Neutrophil (primary cell): ENCODE measurements around the gene TRIM71.
A peak's percentile ranks its signal among the peaks of the same experiment; 100 is the strongest.

Experiments
- H3K27ac ChIP-seq: fragments of 200-600 bp; sonication (generic); 2 replicates; pipeline ENCODE4 v1.5.1; 2016; ENCODE audit warnings: mild to moderate bottlenecking, moderate library complexity
- H3K27me3 ChIP-seq: fragments of 200-600 bp; sonication (generic); 2 replicates; pipeline ENCODE4 v1.6.0; 2016; ENCODE audit warnings: mild to moderate bottlenecking
- H3K36me3 ChIP-seq: fragments of 200-600 bp; sonication (generic); 2 replicates; pipeline ENCODE4 v1.5.1; 2017
- H3K4me1 ChIP-seq, 2 experiments: fragments of 200-600 bp in 1 of 2; sonication (generic) in 1 of 2; 1 replicate in 1 of 2; 2 replicates in 1 of 2; pipeline versions ENCODE4 v1.5.1 to v1.6.1; 2013 to 2016; ENCODE audit warnings: low read depth in 1 of 2, low read length in 1 of 2, mild to moderate bottlenecking in 1 of 2, moderate library complexity in 1 of 2; ENCODE audit not compliant: control insufficient read depth in 1 of 2, insufficient read depth in 1 of 2
- H3K4me3 ChIP-seq, 2 experiments: fragments of 200-600 bp in 1 of 2; sonication (generic) in 1 of 2; 1 replicate in 1 of 2; 2 replicates in 1 of 2; pipeline ENCODE4 v1.5.1; 2013 to 2016; ENCODE audit warnings: low read depth in 1 of 2, low read length in 1 of 2, mild to moderate bottlenecking in 1 of 2, moderate library complexity in 1 of 2
- H3K9me3 ChIP-seq: fragments of 200-600 bp; sonication (generic); 2 replicates; pipeline ENCODE4 v1.5.1; 2016
- TF ChIP-seq, protein P1 (sequence below): fragments of 200-600 bp; sonication (generic); IDR thresholded peaks from 2 replicates; pipeline ENCODE4 v1.5.1; 2016; ENCODE audit warnings: antibody characterized with exemption

The TRIM71 gene

DNA sequence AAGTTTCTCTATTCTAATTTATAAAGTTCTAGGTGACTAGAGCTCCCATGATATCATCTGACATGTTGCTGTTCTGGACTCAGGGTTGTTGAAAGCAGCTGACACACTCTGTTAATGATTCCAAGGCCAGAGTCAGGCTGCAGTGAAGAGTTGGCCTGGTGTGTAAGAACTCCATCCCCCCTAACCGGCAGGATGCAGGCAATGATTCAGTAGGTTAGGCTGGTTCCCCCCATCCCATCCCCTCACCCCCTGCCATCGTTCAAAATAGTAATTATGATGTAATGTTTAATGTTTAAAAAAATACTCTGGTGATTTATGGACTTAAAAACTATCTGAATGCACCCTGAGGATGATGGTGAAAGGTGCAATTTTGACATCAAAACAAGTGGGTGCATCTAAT, 4.6 kb upstream of the TRIM71 start:
- peaks cover 42% of the 10 kb centered on the region for H3K27me3 ChIP-seq
- TF ChIP-seq, protein P1, sequence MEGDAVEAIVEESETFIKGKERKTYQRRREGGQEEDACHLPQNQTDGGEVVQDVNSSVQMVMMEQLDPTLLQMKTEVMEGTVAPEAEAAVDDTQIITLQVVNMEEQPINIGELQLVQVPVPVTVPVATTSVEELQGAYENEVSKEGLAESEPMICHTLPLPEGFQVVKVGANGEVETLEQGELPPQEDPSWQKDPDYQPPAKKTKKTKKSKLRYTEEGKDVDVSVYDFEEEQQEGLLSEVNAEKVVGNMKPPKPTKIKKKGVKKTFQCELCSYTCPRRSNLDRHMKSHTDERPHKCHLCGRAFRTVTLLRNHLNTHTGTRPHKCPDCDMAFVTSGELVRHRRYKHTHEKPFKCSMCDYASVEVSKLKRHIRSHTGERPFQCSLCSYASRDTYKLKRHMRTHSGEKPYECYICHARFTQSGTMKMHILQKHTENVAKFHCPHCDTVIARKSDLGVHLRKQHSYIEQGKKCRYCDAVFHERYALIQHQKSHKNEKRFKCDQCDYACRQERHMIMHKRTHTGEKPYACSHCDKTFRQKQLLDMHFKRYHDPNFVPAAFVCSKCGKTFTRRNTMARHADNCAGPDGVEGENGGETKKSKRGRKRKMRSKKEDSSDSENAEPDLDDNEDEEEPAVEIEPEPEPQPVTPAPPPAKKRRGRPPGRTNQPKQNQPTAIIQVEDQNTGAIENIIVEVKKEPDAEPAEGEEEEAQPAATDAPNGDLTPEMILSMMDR = no peak

DNA sequence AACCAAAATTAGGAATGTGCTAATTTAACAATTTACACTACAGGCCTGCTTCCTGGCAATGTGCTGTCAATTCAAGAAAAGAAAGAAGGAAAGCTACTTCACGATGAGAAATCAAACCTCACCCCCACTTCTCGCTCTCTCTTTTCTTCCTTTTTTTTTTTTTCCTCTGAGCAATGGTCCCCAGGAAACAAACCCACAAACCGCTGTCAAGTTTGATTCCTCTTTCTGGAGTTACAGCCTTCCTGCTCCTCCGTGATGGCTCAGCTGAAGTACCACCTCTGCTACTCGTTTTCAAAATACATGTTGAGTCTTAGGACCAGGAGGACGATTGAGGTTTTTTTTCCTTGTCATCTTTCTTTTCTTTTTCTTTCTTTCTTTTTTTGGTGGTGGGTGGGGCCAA, 3.4 kb upstream of the TRIM71 start:
- Histone ChIP-seq H3K36me3 (no peaks in the 10 kb centered on the region), H3K27ac (no peak overlapping the region), H3K4me3 (peak overlapping the region; percentile 25 to 34), H3K9me3 (no peaks in the 10 kb centered on the region), H3K27me3 (peaks cover 53% of the 10 kb centered on the region), H3K4me1 (peaks cover 49 to 51% of the 10 kb centered on the region in 2 experiments)
- TF ChIP-seq, protein P1 = no peak

More for the DNA sequence above, 4.6 kb upstream of the TRIM71 start:
- H3K36me3 ChIP-seq = no peaks in the 10 kb centered on the region
- H3K4me3 ChIP-seq = no peak overlapping the region
- no peaks in the 10 kb centered on the region for H3K9me3 ChIP-seq
- H3K27ac ChIP-seq = no peak overlapping the region
- H3K4me1 ChIP-seq = peaks cover 40 to 43% of the 10 kb centered on the region in 2 experiments

DNA sequence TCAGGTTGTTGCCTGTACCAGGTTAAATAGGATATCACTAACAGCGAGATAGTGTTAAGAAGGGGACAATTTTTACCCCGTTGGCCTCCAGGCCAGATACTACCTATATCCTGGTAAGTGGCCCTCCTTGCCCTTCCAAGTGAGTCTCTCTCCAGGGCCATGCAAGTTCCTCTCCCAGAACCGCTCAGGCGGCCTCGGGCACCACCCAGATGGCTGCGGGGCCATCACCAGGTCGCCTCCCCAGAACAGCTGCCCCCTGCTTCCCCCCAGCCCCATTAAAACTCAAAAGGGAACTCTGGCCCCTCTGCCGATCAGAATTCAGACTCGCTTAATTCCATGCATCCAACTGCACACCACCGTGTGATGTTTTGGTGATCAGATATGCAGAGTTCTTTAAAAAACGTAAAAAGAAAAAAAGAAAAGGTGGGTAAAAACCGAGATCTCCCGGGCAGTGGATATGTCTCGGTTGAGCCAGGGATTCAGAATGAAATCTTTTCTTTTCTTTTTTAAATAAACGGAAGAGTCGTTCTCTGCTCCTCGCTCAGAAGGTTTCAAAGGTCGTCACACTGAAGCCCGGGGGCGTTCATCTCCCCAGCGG, 1.9 kb upstream of the TRIM71 start:
- Histone ChIP-seq H3K27me3 (peaks cover 69% of the 10 kb centered on the region), H3K4me1 (peaks cover 49 to 51% of the 10 kb centered on the region in 2 experiments), H3K27ac (no peak overlapping the region), H3K4me3 (peak overlapping the region in 1 of 2 experiments; percentile 63), H3K36me3 (no peaks in the 10 kb centered on the region), H3K9me3 (no peaks in the 10 kb centered on the region)
- TF ChIP-seq, protein P1 = no peak

DNA sequence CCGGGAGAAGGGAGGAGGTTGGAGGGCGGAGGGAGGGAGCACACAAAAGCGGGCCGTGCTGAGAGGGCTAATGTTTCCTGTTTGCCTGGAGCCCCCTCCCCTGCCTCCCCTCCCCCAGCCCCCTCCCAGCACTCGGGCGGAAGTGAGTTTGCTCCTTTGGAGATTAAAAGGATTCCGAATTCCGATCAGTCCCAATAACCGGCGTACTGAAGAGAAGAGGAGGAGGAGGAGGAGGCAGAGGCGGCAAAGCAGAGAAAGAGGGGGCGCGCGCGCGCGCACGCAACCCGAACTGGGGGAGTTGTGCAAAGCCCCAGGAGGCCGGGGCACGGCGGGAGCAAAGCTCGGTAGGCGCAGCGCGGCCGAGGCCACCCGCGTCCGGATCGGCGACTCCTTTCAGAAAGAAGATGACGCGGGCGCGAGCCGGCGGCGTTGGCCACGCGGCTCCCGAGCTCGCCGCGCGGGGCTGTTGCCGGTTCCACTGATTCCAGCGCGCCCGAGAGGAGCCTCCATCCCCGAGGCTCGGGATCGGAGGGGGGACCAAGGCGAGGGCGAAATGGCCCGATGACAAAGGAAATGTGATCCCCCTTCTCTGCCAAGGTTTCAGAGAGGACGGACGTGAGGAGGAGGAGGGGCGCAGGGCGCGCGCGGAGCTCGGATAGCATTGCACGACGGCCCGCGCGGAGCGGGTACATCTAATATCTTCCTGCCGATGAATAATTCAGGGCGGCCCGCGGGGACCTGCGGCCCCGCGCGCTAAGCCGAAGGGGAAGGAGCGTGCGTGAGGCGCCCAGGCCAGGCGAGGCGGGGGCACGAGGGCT, 1.1 kb upstream of the TRIM71 start:
- Histone ChIP-seq H3K27me3 (peaks cover 76% of the 10 kb centered on the region), H3K9me3 (no peaks in the 10 kb centered on the region), H3K36me3 (no peaks in the 10 kb centered on the region), H3K4me1 (peaks cover 49 to 51% of the 10 kb centered on the region in 2 experiments), H3K27ac (no peak overlapping the region), H3K4me3 (peak overlapping the region; percentile 62 to 63)
- TF ChIP-seq, protein P1 = no peak

DNA sequence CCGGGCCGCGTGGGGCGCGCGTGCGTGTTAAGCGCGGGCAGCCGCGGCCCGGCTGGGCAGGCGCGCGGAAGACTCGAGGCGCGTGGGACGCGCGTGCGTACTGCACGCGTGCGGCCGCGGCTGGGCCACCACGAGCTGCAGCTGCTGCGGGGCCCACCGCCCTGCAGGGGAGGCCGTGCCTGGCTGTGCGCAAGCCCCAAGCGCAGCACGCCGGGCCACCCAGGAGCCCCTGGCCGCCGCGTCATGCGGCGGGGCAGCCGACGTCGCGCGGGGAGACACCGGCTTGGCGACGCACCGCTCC, 590 bp upstream of the TRIM71 start:
- Histone ChIP-seq H3K27ac (no peak overlapping the region), H3K36me3 (no peaks in the 10 kb centered on the region), H3K9me3 (no peaks in the 10 kb centered on the region), H3K4me3 (peak overlapping the region; percentile 62 to 63), H3K27me3 (peaks cover 82% of the 10 kb centered on the region), H3K4me1 (peaks cover 49 to 51% of the 10 kb centered on the region in 2 experiments)
- TF ChIP-seq, protein P1 = no peak
